MM.1S (cell line): ENCODE data around the gene MACROD1.

Experiments used
- DNase-seq: peaks from one replicate; pipeline ENCODE4 v3.0.0-alpha.2; 2015
- H2AFZ ChIP-seq: fragments of 300-600 bp; sonication (generic); 2 replicates; pipeline ENCODE4 v1.6.0; 2016; ENCODE audit warnings: antibody characterized with exemption, low read length
- H3F3A ChIP-seq: fragments of 300-600 bp; sonication (generic); 2 replicates; pipeline ENCODE4 v1.6.1; 2016; ENCODE audit warnings: mild to moderate bottlenecking, antibody characterized with exemption, low read length, moderate library complexity, mixed read lengths; ENCODE audit not compliant: insufficient read depth
- H3K27ac ChIP-seq: fragments of 300-600 bp; sonication (generic); 2 replicates; pipeline ENCODE4 v1.5.1; 2016; ENCODE audit warnings: mild to moderate bottlenecking, low read length
- H3K27me3 ChIP-seq: fragments of 300-600 bp; sonication (generic); replicated peaks from 2 replicates; pipeline ENCODE4 v1.6.0; 2016; ENCODE audit warnings: low read length; ENCODE audit not compliant: insufficient read depth
- H3K36me3 ChIP-seq: fragments of 300-600 bp; sonication (generic); replicated peaks from 2 replicates; pipeline ENCODE4 v1.6.1; 2016; ENCODE audit warnings: mild to moderate bottlenecking, low read length, mixed read lengths; ENCODE audit not compliant: insufficient read depth
- H3K4me1 ChIP-seq: fragments of 300-600 bp; sonication (generic); 2 replicates; pipeline ENCODE4 v1.6.1; 2016; ENCODE audit warnings: low read length, mixed read lengths
- H3K4me2 ChIP-seq: fragments of 300-600 bp; sonication (generic); 2 replicates; pipeline ENCODE4 v1.6.0; 2016; ENCODE audit warnings: low read depth, low read length
- H3K4me3 ChIP-seq: fragments of 300-600 bp; sonication (generic); 2 replicates; pipeline ENCODE4 v1.5.1; 2016; ENCODE audit warnings: low read length, mixed read lengths
- H3K79me2 ChIP-seq: fragments of 300-600 bp; sonication (generic); 2 replicates; pipeline ENCODE4 v1.6.1; 2016; ENCODE audit warnings: mixed run types, low read length, mixed read lengths
- H3K9ac ChIP-seq: fragments of 300-600 bp; sonication (generic); 2 replicates; pipeline ENCODE4 v1.6.1; 2016; ENCODE audit warnings: low read length, mixed read lengths
- H3K9me2 ChIP-seq: fragments of 300-600 bp; sonication (generic); replicated peaks from 2 replicates; pipeline ENCODE4 v1.6.1; 2016; ENCODE audit warnings: mild to moderate bottlenecking, low read length, mixed read lengths; ENCODE audit not compliant: insufficient read depth
- H3K9me3 ChIP-seq: fragments of 300-600 bp; sonication (generic); replicated peaks from 2 replicates; pipeline ENCODE4 v1.6.1; 2016; ENCODE audit warnings: mild to moderate bottlenecking, low read length, mixed read lengths; ENCODE audit not compliant: insufficient read depth
- H4K20me1 ChIP-seq: fragments of 300-600 bp; sonication (generic); 2 replicates; pipeline ENCODE4 v1.6.1; 2016; ENCODE audit warnings: mild to moderate bottlenecking, low read length, moderate library complexity, mixed read lengths; ENCODE audit not compliant: insufficient read depth
- EZH2 ChIP-seq: fragments of 300-600 bp; sonication (generic); optimal IDR thresholded peaks from 2 replicates; pipeline ENCODE3; 2017; ENCODE audit warnings: low read depth, mild to moderate bottlenecking, antibody characterized with exemption, low read length, mixed read lengths
- EZH2phosphoT487 ChIP-seq: fragments of 300-600 bp; sonication (generic); IDR thresholded peaks from 2 replicates; pipeline ENCODE4 v1.6.1; 2018; ENCODE audit warnings: antibody characterized with exemption, low read length
- TF ChIP-seq, protein P1 (sequence below): fragments of 300-600 bp; sonication (generic); IDR thresholded peaks from 2 replicates; pipeline ENCODE4 v1.5.1; 2016; ENCODE audit warnings: antibody characterized with exemption, low read length, mixed read lengths

Gene MACROD1

DNA sequence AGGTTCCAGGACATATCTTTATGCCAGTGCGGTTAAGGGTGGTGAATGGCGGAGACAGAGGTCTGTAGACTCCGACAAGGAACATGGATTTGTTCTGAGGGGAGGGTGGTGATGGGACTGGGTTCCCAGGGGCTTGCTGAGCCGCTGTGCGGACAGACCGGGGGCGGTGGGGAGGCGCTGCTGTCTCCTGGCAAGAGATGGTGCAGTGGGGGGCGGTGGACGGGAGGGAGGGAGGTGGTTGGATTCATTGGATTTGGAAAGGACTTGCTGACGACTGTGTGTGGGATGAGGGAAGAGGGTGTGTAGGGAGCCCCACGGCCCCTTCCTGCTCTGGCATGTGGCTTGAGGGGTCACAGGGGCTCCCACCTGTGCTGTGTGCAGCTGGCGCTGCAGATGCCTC, 87.0 kb downstream of the MACROD1 start:
- Histone ChIP-seq H4K20me1 (no peaks in the 10 kb centered on the region), H3K4me1 (no peaks in the 10 kb centered on the region), H3K27ac (no peak overlapping the region), H3K9ac (no peak overlapping the region), H3K27me3 (no peaks in the 10 kb centered on the region), H3K9me3 (no peaks in the 10 kb centered on the region), H3K4me2 (no peak overlapping the region), H3K79me2 (no peaks in the 10 kb centered on the region), H3K9me2 (no peaks in the 10 kb centered on the region), H3K4me3 (no peak overlapping the region), H2AFZ (no peak overlapping the region), H3F3A (no peaks in the 10 kb centered on the region), H3K36me3 (no peaks in the 10 kb centered on the region)
- no peak for DNase-seq
- TF ChIP-seq EZH2: no peak
- TF ChIP-seq, protein P1, sequence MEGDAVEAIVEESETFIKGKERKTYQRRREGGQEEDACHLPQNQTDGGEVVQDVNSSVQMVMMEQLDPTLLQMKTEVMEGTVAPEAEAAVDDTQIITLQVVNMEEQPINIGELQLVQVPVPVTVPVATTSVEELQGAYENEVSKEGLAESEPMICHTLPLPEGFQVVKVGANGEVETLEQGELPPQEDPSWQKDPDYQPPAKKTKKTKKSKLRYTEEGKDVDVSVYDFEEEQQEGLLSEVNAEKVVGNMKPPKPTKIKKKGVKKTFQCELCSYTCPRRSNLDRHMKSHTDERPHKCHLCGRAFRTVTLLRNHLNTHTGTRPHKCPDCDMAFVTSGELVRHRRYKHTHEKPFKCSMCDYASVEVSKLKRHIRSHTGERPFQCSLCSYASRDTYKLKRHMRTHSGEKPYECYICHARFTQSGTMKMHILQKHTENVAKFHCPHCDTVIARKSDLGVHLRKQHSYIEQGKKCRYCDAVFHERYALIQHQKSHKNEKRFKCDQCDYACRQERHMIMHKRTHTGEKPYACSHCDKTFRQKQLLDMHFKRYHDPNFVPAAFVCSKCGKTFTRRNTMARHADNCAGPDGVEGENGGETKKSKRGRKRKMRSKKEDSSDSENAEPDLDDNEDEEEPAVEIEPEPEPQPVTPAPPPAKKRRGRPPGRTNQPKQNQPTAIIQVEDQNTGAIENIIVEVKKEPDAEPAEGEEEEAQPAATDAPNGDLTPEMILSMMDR: no peak
- TF ChIP-seq EZH2phosphoT487: no peak

DNA sequence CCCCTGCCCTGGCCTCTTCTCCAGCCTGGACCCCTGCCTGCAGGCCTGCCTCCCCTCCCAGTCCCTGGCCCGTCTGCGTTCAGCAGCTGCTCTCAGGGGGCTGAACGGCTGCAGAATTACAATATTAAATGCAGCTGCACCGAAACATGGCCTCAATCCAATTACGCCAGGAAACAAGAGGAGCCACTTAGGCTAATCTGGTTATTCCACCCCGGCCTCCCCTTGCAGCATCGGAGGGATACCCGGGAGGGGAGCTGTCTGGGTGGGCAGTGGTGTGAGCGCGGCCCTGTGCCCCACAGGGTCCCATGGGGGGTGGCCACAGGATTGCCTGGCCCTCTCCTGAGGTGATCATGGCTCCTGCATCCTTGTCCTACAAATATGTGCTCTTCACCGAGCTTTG, 87.6 kb downstream of the MACROD1 start:
- TF ChIP-seq, protein P1: no peak
- TF ChIP-seq EZH2 (no peak), EZH2phosphoT487 (no peak)
- Histone ChIP-seq H3K79me2 (no peaks in the 10 kb centered on the region), H3K4me1 (no peaks in the 10 kb centered on the region), H3K9me3 (no peaks in the 10 kb centered on the region), H3K9ac (no peak overlapping the region), H3K4me3 (no peak overlapping the region), H3K27ac (no peak overlapping the region), H3F3A (no peaks in the 10 kb centered on the region), H3K4me2 (no peak overlapping the region), H3K36me3 (no peaks in the 10 kb centered on the region), H3K27me3 (no peaks in the 10 kb centered on the region), H3K9me2 (no peaks in the 10 kb centered on the region), H4K20me1 (no peaks in the 10 kb centered on the region), H2AFZ (no peak overlapping the region)
- DNase-seq: no peak

DNA sequence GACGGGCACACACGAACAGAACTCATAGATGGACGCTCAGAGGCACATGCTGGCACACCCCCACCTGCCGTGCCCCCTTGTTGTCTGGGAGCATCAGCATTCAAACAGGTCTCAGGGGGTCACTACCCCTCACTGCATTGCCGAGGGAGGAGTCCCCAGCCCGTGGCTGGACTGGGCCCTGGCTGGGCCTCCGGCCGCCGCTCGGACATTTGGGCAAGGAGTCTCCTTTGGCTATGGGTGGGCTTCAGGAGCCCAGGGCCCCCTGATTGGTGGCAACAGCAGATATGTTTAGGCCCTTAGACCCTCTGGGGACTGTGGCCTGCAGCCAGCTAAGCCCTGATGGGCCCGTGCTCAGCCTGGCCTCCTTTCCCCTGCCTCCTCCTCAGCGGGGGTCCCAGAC, 88.3 kb downstream of the MACROD1 start:
- no peak overlapping the region for H3K27ac ChIP-seq
- DNase-seq: no peak
- no peak overlapping the region for H3K4me3 ChIP-seq
- no peaks in the 10 kb centered on the region for H3K4me1 ChIP-seq
- TF ChIP-seq, protein P1: no peak
- no peak for TF ChIP-seq EZH2phosphoT487
- TF ChIP-seq EZH2: no peak
- H3K27me3 ChIP-seq: no peaks in the 10 kb centered on the region
- H3K9me3 ChIP-seq: no peaks in the 10 kb centered on the region
- H3K4me2 ChIP-seq: no peak overlapping the region
- no peaks in the 10 kb centered on the region for H3K36me3 ChIP-seq
- no peaks in the 10 kb centered on the region for H3F3A ChIP-seq
- H3K9me2 ChIP-seq: no peaks in the 10 kb centered on the region
- H4K20me1 ChIP-seq: no peaks in the 10 kb centered on the region
- H3K9ac ChIP-seq: no peak overlapping the region
- no peaks in the 10 kb centered on the region for H3K79me2 ChIP-seq
- H2AFZ ChIP-seq: no peak overlapping the region
